PC-3 (cell line): ENCODE data around the gene EPS8. TPM values are rescaled to one million over a fixed set of nuclear protein-coding genes. Genes with fewer than 3 reads are reported as not detected.

Experiments
- ATAC-seq: fragments of 200-7000 bp; cut with Tn5 transposase; 2 replicates; pipeline ENCODE4 v1.9.1; 2020; ENCODE audit warnings: mild to moderate bottlenecking, moderate library complexity
- BruUV-seq: library from RNA; stranded (reverse); fragments of 400-500 nt; replicated peaks from 2 replicates; lab custom pipeline; 2021; lab: Mats Ljungman, UMichigan
- CTCF ChIA-PET: fragments of 300-600 bp; sonication (Branson Sonifier 250); formaldehyde crosslinking; loops from one replicate; lab custom pipeline; 2022; ENCODE audit warnings: antibody characterized with exemption; lab: Charles Lee
- POLR2A ChIA-PET: fragments of 300-600 bp; sonication (Branson Sonifier 250); formaldehyde crosslinking; loops from one replicate; lab custom pipeline; 2022; ENCODE audit warnings: antibody characterized with exemption; ENCODE audit not compliant: unreplicated experiment; lab: Charles Lee
- DNase-seq: peaks from one replicate; pipeline ENCODE4 v3.0.0-alpha.2; 2015
- H2AFZ ChIP-seq: fragments of 300-600 bp; sonication (generic); 2 replicates; pipeline ENCODE4 v1.6.0; 2016; ENCODE audit warnings: antibody characterized with exemption, low read length
- H3F3A ChIP-seq: fragments of 300-600 bp; sonication (generic); one replicate; pipeline ENCODE4 v1.6.0; 2017; ENCODE audit warnings: antibody characterized with exemption, low read length, control low read depth, mild to moderate bottlenecking; ENCODE audit not compliant: unreplicated experiment
- H3K27ac ChIP-seq: fragments of 300-600 bp; sonication (generic); 2 replicates; pipeline ENCODE4 v1.5.1; 2016; ENCODE audit warnings: mild to moderate bottlenecking, low read length
- H3K27me3 ChIP-seq: fragments of 300-600 bp; sonication (generic); 2 replicates; pipeline ENCODE4 v1.6.1; 2016; ENCODE audit warnings: low read length, mixed read lengths
- H3K36me3 ChIP-seq: fragments of 300-600 bp; sonication (generic); 2 replicates; pipeline ENCODE4 v1.6.1; 2016; ENCODE audit warnings: low read depth, mixed run types, low read length, mixed read lengths
- H3K4me1 ChIP-seq: fragments of 300-600 bp; sonication (generic); 2 replicates; pipeline ENCODE4 v1.5.1; 2016; ENCODE audit warnings: low read length; ENCODE audit not compliant: insufficient read depth
- H3K4me2 ChIP-seq: fragments of 300-600 bp; sonication (generic); 2 replicates; pipeline ENCODE4 v1.6.0; 2016; ENCODE audit warnings: low read length
- H3K4me3 ChIP-seq: fragments of 300-600 bp; sonication (generic); 2 replicates; pipeline ENCODE4 v1.5.1; 2016; ENCODE audit warnings: mild to moderate bottlenecking, low read length, mixed read lengths
- H3K79me2 ChIP-seq: fragments of 300-600 bp; sonication (generic); 2 replicates; pipeline ENCODE4 v1.6.1; 2017; ENCODE audit warnings: low read length, mixed read lengths
- H3K9ac ChIP-seq: fragments of 300-600 bp; sonication (generic); 2 replicates; pipeline ENCODE4 v1.6.0; 2016; ENCODE audit warnings: mild to moderate bottlenecking, low read length
- H3K9me2 ChIP-seq: fragments of 300-600 bp; sonication (generic); replicated peaks from 2 replicates; pipeline ENCODE4 v1.6.1; 2016; ENCODE audit warnings: mixed run types, low read length, mixed read lengths
- H3K9me3 ChIP-seq: fragments of 300-600 bp; sonication (generic); 2 replicates; pipeline ENCODE4 v1.6.1; 2016; ENCODE audit warnings: low read length, mixed read lengths
- H4K20me1 ChIP-seq: fragments of 300-600 bp; sonication (generic); 2 replicates; pipeline ENCODE4 v1.6.1; 2016; ENCODE audit warnings: low read length, mixed read lengths
- EZH2 ChIP-seq: fragments of 300-600 bp; sonication (generic); IDR thresholded peaks from one replicate; pipeline ENCODE4 v1.6.1; 2017; ENCODE audit warnings: antibody characterized with exemption, mild to moderate bottlenecking, low read length; ENCODE audit not compliant: unreplicated experiment
- EZH2phosphoT487 ChIP-seq: fragments of 300-600 bp; sonication (generic); IDR thresholded peaks from 2 replicates; pipeline ENCODE4 v1.6.1; 2018; ENCODE audit warnings: mild to moderate bottlenecking, antibody characterized with exemption, low read length, borderline replicate concordance
- intact Hi-C: fragments of 100-400 bp; cut with micrococcal nuclease; formaldehyde crosslinking; loops from 2 replicates; pipeline ENCODE4 v1.9.0; 2023
- total RNA-seq: library from RNA; depleted of rRNA; stranded (reverse); fragments of >200 nt; gene quantifications from 2 replicates; pipeline ENCODE4 v1.2.3, GENCODE V29; 2014
- TF ChIP-seq, protein P1 (sequence below): fragments of 300-600 bp; sonication (generic); conservative IDR thresholded peaks from 2 replicates; pipeline ENCODE4 v1.5.1; 2017; ENCODE audit warnings: antibody characterized with exemption, low read depth, mild to moderate bottlenecking, low read length

EPS8 gene
- total RNA-seq, 1 experiment from 2014 or later, result 47.4 TPM

DNA sequence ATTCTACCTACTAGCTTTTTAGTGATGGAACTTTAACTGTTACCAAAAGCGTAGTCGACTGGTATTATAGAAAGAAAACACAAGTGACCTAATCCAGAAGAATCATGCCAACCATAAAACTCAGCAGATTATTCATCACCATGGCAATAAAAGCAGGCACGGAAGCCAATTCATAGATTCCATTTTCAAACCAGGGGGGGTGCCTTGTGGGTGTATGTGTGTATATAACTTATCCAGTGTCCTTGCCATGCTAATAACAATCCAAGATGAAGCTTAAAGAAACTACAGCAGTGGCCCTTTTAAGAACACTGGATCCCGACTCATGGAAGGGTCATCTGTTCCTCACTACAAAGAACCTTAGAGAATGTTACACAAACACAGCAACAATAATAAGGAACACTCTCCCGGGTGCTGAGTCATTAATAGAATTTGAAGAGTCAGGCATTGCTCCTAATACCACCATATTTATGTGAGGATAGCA is 61.0 kb downstream of the EPS8 start:
- Histone ChIP-seq H3K9ac (peak overlapping the region; percentile 45; the same call in 1 of the 2 replicates), H3K36me3 (no peaks in the 10 kb centered on the region; the same call in 1 of the 2 replicates), H3K27me3 (no peaks in the 10 kb centered on the region), H3K9me3 (no peaks in the 10 kb centered on the region), H3F3A (peaks cover 5% of the 10 kb centered on the region), H4K20me1 (no peaks in the 10 kb centered on the region), H3K4me1 (peaks cover 20% of the 10 kb centered on the region), H2AFZ (no peak overlapping the region), H3K27ac (peak overlapping the region; percentile 84), H3K4me3 (no peak overlapping the region), H3K4me2 (peak overlapping the region; percentile 72), H3K79me2 (peaks cover 17% of the 10 kb centered on the region), H3K9me2 (no peaks in the 10 kb centered on the region)
- ChIA-PET CTCF (no interaction called here), POLR2A (no interaction called here)
- TF ChIP-seq EZH2phosphoT487 (no peak), EZH2 (no peak)
- TF ChIP-seq, protein P1, sequence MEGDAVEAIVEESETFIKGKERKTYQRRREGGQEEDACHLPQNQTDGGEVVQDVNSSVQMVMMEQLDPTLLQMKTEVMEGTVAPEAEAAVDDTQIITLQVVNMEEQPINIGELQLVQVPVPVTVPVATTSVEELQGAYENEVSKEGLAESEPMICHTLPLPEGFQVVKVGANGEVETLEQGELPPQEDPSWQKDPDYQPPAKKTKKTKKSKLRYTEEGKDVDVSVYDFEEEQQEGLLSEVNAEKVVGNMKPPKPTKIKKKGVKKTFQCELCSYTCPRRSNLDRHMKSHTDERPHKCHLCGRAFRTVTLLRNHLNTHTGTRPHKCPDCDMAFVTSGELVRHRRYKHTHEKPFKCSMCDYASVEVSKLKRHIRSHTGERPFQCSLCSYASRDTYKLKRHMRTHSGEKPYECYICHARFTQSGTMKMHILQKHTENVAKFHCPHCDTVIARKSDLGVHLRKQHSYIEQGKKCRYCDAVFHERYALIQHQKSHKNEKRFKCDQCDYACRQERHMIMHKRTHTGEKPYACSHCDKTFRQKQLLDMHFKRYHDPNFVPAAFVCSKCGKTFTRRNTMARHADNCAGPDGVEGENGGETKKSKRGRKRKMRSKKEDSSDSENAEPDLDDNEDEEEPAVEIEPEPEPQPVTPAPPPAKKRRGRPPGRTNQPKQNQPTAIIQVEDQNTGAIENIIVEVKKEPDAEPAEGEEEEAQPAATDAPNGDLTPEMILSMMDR, result no peak
- ATAC-seq, result peak; percentile 73
- no TSS peak for BruUV-seq
- peak; percentile 74 for DNase-seq
- intact Hi-C loops, result no loop called here

DNA sequence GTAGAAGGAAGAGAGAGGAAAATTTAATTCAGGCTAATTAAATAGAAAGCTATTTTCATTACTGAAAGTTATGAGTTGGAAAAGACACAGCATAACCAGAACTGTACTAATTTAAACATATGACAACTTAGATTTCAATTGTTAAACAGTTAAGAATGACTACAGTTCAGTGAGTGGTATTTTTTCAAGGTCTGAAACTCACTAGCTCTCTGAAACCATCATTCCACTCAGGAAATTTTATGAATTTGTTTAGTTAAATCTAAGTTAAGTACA is 62.4 kb downstream of the EPS8 start:
- H3K27me3 ChIP-seq, result no peaks in the 10 kb centered on the region
- H3K79me2 ChIP-seq, result peaks cover 17% of the 10 kb centered on the region
- no TSS peak for BruUV-seq
- ATAC-seq (no peak), DNase-seq (no peak)
- H3K4me1 ChIP-seq, result peaks cover 20% of the 10 kb centered on the region
- no peaks in the 10 kb centered on the region for H3K9me2 ChIP-seq
- H2AFZ ChIP-seq, result no peak overlapping the region
- no peak overlapping the region for H3K4me2 ChIP-seq
- no peaks in the 10 kb centered on the region for H3K9me3 ChIP-seq
- no peak overlapping the region for H3K27ac ChIP-seq
- no peaks in the 10 kb centered on the region for H4K20me1 ChIP-seq
- H3K4me3 ChIP-seq, result no peak overlapping the region
- CTCF ChIA-PET, result no interaction called here
- intact Hi-C loops, result no loop called here
- H3K36me3 ChIP-seq, result no peaks in the 10 kb centered on the region; the same call in 1 of the 2 replicates
- POLR2A ChIA-PET, result no interaction called here
- H3K9ac ChIP-seq, result no peak overlapping the region
- peaks cover 5% of the 10 kb centered on the region for H3F3A ChIP-seq
- TF ChIP-seq EZH2phosphoT487, result no peak
- TF ChIP-seq, protein P1, result no peak
- TF ChIP-seq EZH2, result no peak

DNA sequence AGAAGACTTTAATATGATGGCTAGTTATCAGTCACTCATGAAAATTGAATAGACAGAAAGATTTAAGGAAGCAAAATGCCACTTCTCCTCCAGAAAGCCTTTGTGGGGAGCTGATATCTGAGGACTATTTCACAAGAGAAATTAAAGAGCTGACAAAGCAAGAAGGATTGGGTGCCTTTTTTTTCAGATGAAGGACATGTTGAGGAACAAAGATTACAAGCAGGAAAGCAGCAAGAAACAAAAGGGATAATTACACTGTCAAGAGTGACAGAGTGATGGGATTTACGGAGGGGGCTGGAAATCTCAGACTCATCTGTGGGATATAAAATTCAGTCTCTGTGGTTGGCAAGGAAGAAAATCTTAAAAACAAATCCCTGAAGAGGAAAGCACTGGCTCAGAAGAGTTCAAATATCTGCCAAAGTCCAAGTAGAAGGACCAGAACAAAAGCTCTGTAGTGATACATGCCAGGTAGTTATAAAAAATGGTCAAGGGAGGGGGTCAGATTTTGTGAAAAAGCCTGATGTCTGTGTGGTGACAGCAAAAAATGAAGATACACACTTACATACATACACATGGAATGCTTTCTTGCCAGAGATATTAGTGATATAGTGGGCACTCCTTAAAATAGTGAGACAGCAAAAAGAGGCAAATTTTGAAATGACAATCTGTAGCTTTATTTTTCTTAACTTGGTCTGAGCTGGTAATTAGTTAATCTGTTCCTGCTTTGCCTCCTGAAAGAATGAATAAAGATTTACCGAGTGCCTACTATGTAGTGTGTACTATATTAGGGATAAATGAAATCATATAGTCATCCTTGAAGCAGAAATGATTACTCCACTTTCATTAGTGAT is 62.9 kb downstream of the EPS8 start:
- DNase-seq (no peak), ATAC-seq (no peak)
- Histone ChIP-seq H3K4me2 (no peak overlapping the region), H3K36me3 (no peaks in the 10 kb centered on the region; the same call in 1 of the 2 replicates), H3K9me2 (no peaks in the 10 kb centered on the region), H3K27me3 (no peaks in the 10 kb centered on the region), H2AFZ (no peak overlapping the region), H3K4me1 (peaks cover 23% of the 10 kb centered on the region), H3K9ac (no peak overlapping the region), H3K4me3 (no peak overlapping the region), H4K20me1 (no peaks in the 10 kb centered on the region), H3F3A (peaks cover 5% of the 10 kb centered on the region), H3K9me3 (no peaks in the 10 kb centered on the region), H3K79me2 (peaks cover 17% of the 10 kb centered on the region), H3K27ac (no peak overlapping the region)
- POLR2A ChIA-PET, result interaction anchor here (0.6 kb wide), 1 partner anchor 139 kb away, joined by 4 read pairs; no protein-coding TSS in a partner anchor
- BruUV-seq, result no TSS peak
- intact Hi-C loops, result no loop called here
- CTCF ChIA-PET, result no interaction called here
- TF ChIP-seq, protein P1, result no peak
- TF ChIP-seq EZH2phosphoT487 (no peak), EZH2 (no peak)
